Measurements from ENCODE around the gene AUP1.

Gene AUP1

DNA sequence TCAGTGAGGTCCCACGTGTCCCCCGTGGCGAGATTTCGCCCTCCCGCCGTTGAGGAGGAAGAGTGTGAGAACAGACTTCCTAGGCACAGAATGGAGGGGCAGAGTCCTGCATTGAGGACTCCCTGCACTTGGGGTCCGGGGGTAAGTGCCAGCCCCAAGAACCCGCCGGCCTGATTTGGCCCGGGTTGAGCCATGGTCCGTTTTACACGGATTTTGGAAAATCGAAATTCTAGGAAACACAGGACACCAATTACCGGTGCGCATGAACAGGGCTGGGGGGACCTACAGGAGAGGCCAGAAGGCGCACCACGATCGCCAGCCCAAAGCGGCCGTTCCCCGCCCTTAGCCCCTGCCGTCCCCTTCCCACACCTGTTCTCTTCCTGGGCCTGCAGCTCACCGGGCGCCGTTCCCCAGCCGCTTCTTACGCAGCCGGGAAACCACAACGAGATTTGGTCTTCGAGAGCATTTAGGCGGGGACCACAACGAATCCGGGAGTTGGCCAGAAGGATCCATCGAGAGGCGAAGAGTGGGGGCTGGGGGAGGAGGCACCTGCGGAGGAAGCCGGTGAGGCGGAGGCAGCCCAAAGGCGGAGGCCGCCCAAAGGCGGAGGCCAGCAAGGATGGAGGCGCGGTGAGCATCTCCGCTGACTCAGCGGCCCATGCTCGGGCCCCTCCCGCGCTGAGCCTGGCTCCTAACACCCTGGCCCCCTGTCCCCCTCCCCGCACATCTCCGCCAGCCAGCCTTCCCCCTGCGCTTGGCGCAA is 15.7 kb downstream of the AUP1 start:
- DNase-seq (ENCODE audit: low spot score) = no peak

DNA sequence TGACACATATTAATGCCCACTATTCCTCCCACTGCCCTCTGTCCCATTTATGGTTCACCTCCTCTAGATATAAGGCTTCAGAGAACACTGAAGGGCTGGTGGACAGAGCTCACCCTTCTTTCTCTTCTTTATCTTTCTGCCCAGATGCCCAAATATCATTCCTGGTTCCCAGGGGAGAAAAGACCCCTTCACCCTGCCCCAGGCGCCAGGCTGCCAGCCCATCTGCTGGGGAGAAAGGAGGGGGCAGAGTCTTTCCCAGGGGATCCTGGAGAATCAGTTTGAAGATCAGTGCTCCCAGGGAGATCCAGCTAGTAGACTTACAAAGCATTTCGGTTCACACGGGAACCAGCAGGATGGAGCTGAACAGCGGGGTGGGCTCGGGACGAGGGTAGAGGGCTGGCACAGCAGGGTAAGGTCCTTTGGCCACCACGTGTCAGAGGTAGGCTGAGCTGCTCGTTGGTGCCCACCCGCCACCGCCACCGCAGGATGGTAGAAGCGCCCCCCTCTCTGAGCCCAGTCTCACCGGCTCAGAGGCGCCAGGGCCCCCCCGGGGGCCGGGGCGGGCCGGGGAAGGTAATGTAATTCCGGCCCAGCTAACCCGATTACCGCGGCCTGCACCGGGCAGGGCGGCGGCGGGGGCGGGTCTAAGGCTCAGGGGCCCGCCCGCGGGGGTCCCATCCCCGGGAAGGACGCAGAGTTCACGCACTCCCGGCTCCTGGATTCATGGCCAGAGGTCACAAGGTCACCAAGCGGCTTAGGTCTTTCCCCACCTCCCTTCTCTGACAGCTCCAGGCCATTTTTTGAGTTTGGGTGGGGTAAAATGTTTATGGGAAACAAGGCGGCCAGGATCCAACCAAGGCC is 16.5 kb downstream of the AUP1 start:
- DNase-seq (ENCODE audit: low spot score) = no peak

DNA sequence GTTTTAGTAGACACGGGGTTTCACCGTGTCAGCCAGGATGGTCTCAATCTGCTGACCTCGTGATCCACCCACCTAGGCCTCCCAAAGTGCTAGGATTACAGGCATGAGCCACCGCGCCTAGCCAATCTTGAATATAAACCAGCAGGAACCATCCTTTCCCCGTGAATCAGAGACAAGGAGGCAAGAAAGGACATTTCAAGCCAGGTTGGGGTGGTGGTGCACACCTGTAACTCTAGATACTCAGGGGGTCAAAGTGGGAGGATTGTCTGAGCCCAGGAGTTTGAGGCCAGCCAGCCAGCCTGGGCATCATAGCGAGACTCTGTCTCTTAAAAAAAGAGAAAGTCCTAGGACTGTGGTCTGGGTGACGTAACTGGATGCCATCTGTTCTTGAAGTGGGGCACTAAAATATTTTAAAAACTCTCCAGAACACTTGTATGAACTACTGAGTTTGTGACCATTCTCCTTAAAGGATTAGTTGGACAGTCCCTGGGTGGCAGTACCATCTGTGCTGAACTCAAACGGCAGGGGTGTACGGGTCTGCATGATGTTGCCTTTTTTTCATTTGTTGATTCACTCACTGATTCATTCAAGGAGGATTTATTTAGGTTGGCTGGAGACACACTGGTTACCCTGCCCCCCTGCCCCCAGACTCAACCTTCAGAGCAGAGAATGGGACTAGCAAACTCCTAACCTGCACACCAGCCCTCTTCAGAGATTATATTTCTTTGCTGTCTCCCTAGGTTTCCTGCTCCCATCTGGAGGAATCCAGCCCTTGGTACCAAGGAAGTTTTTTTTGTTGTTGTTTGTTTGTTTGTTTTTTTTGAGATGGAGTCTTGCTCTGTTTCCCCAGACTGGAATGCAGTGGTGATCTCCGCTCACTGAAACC is 18.2 kb downstream of the AUP1 start:
- DNase-seq (ENCODE audit: low spot score) = no peak

DNA sequence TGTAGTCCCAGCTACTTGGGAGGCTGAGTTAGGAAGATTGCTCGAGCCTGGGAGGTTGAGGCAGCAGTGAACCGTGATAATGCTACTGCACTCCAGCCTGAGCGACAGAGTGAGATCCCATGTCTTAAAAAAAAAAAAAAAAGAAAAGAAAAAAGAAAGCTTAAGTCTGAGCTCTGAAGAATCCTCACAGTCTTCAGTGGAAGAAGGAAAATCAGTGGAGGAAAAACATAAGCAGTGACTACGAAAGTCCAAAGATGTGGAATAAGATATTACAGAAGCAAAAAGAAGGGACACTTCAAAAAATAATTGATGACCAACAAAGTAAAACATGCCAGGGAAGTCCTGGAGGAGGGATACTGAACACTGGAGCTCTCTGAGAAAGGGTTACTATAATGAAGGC is 19.2 kb downstream of the AUP1 start:
- DNase-seq (ENCODE audit: low spot score) = no peak

DNA sequence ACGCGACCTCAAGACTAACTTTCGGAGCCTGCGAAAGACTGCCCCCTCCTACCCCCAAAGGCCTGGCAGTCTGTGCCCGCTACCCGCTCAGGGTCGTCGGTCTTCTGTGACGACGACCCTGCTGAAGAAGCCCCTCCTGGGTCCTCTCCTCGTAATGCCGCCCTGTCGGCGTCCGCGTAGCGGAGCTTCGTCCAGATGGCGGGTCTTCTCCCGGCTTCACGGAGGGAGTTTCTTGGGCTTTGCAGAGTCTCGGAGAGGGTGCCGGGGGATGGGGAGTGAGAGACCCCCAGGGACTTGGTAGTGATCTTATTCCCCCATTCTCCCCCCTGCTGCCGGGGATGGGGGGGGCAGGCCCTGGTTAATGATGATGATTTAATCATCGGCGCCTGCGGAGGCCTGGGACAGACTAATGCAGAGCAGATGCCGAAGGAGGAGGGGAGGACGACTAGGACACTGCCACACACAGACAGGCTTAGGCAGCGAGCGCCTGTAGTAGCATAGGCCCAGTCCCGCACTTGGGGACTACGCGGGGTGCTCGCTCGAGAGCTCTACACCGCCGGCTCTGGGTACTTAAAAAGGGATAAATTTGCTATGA is 21.5 kb downstream of the AUP1 start:
- DNase-seq (ENCODE audit: low spot score) = peak; percentile 39

DNA sequence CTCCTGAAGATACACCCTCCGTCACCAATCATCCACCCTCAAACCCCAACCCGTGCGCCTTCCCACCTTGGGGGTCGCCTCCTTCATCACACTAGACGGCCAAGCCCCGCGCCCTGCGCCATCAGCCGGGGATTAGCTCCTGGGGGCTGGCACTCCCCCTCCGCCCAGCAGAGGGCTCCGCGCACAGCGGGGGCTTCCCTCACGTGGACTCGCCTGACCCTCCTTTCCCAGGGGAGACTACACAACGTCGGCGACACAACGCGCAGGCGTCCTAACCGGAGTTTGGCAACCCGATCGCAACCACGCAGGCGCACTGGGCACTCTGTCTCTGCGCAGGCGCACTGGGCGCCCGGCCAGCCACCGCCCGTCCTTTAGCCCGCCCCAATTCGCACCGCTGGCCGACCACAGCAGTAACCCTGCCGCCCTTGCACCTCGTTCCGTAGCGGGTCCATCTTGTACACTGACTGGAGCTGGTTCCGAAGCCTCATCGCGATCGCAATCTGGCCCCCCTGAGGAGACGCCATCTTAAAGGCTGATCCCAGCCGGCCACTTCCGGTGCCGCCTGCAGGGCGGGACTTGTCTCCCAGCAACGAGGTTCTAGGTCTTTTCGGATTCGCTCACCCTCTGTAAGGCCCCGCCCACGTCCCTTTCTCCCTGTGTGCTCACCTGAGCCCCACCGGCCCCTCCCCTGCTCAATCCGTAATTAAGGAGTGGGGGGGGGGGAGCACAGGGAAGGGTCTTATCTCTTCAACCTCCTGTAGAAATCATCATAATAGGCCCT is 22.2 kb downstream of the AUP1 start, which contains the start of gene PCGF1:
Gene PCGF1 (minus strand): TSS at position 551 of the 781 bp plus-strand sequence. CDS start 27 bp downstream, at position 524.
- DNase-seq (ENCODE audit: low spot score) = peak; percentile 98

DNA sequence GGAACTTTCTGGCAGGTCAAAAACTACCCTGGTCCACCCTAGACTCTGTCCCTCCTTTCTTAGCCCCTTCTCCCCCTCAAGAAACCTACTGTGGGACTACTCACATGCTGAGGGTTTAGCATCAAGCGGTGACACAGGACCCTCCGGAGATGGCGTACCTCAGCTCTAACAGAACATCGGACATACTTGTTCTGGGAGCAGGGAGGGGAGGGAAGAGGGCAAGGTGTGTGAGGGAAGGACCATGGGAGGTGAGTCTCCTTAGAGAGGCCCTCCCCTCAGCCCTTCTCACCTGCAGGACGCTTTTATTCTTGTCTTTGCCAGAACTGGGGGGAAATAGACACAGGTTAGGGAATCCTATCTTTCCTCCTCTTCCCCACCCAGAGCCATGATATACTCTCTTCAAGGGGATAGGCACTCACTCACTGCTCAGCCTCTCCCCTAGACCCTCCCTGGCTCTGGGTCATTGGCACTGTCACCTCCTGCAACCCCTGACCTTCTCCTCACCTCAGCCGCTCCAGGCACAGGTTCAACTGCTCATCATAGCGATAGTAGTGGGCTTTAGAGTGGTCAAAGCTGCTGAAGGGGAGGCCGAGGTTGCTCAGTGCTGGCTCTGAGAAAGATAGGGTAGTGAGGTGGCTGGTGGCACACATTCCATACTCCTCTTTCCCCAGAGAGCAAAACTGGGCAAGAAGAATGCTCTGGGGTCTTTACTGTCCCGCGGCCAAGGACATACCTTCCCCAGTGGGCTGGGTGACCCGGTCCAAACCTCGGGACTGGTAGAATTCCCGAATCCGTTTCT is 23.9 kb downstream of the AUP1 start:
- no peak for DNase-seq (ENCODE audit: low spot score)

DNA sequence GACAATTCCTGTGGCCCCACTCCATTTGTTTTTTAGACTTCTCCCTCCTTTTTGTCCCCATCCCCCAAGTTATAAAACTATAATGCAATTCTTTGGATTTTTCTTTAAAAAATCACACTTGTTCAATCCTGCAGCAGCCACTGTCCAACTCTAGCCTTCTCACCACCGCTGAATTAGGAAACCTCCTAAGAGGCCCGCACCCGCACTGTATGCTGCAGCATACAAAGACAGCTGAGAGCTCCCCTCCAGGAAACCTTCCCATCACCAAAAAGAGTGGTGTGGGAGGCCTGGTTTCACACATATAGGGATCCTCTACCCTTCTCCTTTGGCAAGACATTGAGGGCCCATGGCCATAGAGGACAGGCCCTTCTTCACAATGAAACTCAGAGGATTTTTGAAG is 24.9 kb downstream of the AUP1 start:
- DNase-seq (ENCODE audit: low spot score) = no peak

DNA sequence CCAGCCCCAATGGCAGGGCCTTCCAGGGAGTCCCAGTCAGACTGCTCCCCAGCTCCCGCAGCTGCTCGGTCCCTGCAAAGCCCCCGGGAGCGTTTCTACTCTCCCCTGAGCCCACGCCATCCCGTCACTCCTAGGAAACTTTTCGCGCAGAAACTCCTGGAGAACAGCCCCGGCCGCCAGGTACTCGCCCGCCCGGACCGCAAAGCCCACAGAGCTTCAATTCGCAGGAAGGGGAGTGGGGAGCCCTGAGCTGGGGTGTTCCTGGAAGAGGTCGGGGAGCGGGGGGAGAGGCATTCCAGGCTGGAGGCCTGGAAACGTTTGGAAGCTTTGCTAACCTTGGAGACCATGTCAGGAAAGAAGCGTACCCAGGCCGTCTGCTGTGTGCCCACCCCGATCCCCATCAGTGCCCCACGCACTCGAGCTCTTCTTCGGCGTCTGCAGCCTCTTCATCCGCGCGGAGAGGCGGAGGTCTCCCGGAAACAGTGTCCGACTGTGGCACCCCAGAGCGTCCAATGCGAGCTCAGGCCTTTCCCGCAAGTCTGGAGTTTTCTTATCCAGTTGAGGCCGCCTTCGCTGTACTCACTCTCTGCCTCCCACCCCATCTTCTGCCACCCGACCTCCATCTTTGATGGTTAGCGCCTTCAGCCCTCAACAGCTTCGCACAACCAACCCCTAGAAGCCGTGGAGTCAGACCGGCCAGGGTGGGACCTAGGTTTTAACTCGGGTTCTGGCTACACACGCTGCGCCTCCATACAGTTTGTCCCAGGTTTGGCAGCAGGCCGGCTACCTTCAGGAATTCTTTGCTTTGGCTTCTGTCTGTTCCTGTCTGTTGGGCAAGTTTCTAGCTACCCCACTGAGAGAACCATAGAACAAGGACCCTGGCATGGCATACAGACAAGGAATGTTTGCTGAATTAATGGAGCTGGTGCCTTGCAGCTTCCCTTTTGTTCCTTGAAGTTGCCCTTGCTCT is 25.7 kb downstream of the AUP1 start:
- no peak for DNase-seq (ENCODE audit: low spot score)

DNA sequence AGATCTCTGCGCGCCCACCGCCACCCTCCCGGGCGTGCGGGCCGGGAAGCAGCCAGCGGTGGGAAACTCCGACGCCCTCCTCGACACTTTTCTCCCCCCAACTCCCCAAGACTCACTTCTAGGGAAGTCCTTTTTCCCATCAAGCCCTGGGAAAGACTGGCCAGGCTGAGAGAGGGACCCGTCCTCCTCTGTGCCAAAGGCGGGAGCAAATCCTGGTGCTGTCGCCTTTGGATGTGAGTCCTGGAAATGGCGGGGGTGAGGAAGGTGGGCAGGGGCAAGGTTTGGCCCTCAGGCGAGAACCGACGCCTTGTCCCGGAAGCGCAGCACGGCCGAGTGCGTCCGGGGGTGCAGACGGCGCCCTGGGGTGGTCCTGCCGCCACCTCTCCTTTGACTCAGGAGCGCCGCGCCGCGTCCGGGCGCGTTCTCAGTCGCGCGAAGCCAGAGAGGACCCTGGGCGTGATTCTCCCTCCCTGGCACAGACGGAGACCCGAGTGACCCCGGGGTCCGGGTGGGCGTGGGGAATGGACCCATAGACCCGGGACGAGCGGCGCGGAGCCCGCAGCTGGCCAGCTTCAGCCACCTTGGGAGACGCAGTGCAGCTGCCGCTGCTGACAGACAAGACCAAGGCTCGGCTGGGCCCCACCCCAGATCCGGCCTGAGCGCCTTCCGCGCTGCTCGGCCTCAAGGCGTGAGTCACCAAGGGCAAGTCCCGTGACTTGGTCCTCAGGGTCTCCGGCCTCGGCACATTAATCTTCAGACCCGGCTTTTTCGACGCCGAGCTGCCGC is 26.6 kb downstream of the AUP1 start:
- no peak for DNase-seq (ENCODE audit: low spot score)

DNA sequence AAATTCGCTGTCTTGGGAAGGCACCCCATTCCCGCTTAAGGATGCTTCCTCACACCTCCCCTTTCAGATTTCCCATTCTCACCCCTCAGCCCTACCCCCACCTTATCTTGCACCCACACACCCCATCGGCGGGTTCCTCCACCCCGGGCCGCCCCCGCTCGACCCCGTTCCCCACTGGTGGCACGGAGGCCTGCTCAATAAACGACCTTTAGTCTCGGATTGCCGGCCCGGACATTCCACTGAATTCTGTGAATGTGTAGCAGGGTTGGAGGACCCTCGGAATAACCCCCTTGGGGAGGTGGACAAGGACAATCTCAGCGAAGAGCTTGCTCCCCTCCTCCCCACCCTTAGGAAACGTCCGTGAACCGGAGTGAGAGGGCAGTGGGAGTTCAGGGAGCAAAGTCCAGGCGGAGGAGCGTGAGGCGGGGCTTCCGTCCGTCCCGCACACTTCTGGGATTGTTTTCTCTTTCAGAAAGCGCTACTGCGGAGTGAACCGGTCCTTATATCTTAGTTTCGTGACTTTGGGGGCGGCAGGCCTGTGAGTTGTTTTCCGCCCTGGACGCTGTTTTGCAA is 27.3 kb downstream of the AUP1 start:
- DNase-seq (ENCODE audit: low spot score) = no peak

DNA sequence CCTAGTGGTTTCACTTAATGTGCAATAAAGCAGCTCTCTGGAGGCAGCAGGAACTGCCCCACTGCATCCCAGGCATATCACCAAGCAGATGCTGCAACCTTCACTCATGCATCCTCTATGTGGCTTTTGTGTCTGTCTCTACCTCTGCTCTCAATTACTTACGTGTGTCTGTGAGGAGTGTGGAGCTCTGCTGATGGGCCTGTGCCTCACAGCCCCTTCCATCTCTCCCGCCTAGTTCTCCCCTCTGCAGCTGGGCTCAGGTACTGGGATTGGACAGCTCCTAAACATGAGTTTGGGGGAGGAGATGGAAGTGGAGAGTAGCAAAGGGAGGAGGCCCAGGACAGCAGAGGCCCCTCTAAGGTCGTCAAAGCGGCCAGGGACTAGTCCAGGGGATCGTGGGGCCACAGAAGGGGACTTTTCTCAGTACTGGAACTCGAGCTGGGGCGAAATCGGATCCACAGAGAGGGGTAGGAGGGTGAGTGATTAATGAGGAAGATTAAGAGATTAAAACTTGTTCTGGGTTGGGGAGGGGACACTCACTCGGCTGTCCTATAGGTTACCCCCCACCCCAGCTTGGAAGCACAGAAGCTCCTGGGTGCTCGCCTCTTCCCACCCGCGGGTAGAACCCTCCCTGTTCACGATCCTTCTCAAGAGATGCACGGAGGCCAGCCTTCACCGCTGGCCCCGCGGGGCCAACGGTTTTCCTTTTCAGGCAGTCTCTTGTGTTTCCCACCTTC is 28.0 kb downstream of the AUP1 start:
- no peak for DNase-seq (ENCODE audit: low spot score)

DNA sequence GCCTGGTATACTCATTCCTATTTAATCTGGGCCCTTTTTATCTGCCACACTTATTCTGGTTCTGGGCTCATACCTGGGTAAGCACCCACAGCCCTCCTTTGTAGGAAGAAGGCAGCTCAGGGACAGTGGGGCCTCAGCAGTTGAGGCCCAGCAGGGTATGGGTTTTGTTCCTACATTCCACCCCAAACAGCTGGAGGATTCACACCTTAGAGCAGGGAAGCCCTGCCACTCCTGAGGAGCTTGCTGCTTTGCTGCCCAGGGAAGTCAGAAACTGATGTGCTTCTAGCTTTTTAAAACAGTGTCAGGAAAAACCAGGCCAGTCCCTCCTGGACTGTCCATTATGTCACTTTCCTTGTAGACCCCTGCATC is 28.9 kb downstream of the AUP1 start:
- no peak for DNase-seq (ENCODE audit: low spot score)

DNA sequence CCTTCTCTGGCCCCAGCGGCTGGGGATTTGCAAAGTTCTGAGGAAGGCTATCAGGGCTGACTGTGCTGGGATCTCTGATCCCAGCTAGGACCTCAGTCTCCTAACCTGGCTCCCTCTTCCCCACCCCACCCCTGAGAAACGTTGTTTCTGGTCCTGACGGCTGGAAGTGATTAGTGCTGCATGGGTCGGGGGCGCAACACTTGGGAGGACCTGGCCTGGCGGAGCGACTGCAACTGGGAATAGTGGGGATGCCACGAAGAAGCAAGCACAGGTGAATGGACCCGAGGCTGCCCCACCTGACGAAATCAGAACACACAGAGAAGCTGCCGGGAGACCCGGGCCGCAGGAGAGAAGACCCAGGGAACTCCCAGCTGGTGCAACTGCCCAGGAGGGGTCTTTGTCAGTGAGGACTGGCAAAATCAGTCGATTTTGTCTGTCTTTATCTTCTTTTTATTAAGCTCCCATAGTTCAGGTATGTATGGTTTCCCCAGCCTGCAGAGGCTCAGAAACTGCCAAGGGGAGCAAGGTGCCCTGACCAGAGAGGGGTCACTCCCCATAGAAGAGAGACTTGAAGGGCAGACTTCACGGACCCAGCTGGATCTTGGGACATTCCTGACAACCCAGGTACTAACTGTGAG is 29.4 kb downstream of the AUP1 start:
- DNase-seq (ENCODE audit: low spot score) = no peak

DNA sequence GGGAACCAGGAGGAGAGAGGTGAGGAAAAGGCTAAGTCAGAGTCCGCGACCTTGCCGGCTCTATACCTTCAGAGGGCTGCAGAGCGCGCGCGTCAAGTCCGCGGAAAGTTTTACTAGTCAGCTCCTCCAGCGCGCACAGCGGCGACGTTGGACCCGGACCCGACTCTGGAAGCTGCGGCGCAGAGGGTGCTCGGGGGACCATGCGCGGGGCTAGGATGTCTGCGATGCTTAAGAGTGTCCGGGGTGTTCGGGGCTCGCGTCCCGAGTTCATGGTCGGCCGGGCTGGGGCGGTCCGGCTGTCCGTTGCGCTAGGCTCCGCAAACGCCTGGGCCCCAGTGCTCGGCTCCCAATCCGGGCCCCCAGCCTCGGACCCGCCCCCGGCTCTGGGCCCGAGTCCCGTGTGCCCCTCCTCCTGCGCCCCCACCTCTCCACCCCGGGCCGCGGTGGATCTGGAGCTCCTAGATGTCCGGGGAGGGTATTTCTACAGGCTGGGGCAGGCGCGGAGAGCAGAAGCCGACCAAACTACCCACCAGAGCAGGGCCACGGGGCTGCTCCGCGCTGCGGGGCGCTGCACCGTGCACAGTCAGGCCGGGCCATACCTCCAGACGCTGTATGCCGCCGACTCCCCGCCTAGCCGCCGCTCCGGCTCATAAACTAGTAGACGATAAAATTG is 30.1 kb downstream of the AUP1 start, which contains the start of gene LBX2:
Gene LBX2 (minus strand): TSS at position 337 of the 673 bp plus-strand sequence. CDS start 66 bp downstream, at position 271.
- no peak for DNase-seq (ENCODE audit: low spot score)
